ENCODE results near the gene ACOT13.
A peak's percentile ranks its signal among the peaks of the same experiment; 100 is the strongest.

DNA sequence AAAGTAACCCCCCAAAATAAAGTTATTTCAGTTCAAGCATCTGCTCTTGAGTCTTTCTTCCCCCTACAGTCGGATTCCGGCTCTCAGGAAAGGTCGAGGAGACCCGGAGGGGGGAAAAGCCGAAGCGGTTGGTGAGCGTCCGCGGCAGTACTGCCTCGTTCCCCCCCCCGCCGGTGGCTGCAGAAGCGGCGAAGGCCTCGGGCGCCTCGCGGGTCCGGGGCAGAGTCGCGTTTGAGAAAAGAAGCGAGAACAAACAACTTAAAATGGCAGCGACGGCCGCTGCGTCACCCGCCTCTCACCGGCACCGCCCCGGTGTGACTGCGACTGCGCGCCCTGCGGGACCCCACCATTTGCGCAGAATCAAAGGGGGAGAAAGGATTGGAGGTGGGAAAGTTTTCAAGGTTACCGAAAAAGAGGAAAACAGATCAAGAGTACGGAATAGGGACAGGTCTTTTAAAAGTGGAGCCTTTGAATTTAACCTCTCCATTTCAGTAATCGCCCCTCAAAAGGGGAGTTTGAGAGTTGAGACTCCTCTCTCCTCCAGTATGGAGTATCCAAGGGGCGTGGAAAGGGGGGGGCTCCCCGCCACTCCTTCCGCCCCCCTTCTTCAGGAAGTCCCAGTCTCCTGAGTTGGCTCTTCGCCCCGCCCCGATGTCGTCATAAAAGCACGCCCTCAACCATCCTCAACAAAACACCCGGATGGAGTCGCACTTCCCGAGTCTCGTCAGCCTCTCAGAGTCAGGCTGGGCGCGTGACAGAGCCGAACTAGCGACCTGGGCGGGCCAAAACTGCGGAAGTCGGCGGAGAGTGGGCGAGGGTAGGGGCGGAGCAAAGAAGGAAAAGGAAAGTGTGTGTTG, 54.0 kb downstream of the ACOT13 start:
- TF ChIP-seq, protein P1, sequence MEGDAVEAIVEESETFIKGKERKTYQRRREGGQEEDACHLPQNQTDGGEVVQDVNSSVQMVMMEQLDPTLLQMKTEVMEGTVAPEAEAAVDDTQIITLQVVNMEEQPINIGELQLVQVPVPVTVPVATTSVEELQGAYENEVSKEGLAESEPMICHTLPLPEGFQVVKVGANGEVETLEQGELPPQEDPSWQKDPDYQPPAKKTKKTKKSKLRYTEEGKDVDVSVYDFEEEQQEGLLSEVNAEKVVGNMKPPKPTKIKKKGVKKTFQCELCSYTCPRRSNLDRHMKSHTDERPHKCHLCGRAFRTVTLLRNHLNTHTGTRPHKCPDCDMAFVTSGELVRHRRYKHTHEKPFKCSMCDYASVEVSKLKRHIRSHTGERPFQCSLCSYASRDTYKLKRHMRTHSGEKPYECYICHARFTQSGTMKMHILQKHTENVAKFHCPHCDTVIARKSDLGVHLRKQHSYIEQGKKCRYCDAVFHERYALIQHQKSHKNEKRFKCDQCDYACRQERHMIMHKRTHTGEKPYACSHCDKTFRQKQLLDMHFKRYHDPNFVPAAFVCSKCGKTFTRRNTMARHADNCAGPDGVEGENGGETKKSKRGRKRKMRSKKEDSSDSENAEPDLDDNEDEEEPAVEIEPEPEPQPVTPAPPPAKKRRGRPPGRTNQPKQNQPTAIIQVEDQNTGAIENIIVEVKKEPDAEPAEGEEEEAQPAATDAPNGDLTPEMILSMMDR (IDR thresholded peaks at IDR 0.05) = peak in 1 of 4 experiments; percentile 6
- TF ChIP-seq POLR2A (IDR thresholded peaks at IDR 0.05) (peak; percentile 99), POLR2AphosphoS5 (IDR thresholded peaks at IDR 0.05) (peak; percentile 98)
